ENCODE results near the gene TLL1.

- TF ChIP-seq POLR2A (IDR thresholded peaks at IDR 0.05; ENCODE audit: low read depth, low read length) (no peak), POLR2AphosphoS5 (IDR thresholded peaks at IDR 0.05; ENCODE audit: low read depth, low read length) (no peak), TAF1 (IDR thresholded peaks at IDR 0.05; ENCODE audit: borderline replicate concordance, low read depth, low read length) (no peak)
Measured at GRCh38 chr4:165967486-165967885, 94.4 kb downstream of the TLL1 start.
